Activated naive CD4-positive, alpha-beta T cell treated with anti-CD3 and anti-CD28 coated beads, Interleukin-2, amount 50 U/mL, for 72 hours (primary cell): ENCODE measurements around the gene SRPRB. TPM values are rescaled to one million over a fixed set of nuclear protein-coding genes. Genes with fewer than 3 reads are reported as not detected.

Source experiments
- ATAC-seq, 2 donors: fragments of 150-1000 bp; cut with Tn5 transposase; 2 replicates each; pipeline ENCODE4 v1.10.0; 2021; ENCODE audit warnings: mild to moderate bottlenecking in 2 of 2, moderate library complexity in 2 of 2
- DNase-seq, 2 donors: peaks; one replicate each; pipeline ENCODE4 v3.0.0; 2021 to 2022; ENCODE audit warnings: low spot score in 2 of 2
- H3K27ac Mint-ChIP-seq, 2 donors: one replicate each; pipeline ENCODE4 v1.8.0; 2022; ENCODE audit warnings: mild to moderate bottlenecking in 2 of 2, mixed read lengths in 2 of 2
- H3K36me3 Mint-ChIP-seq, 2 donors: one replicate each; pipeline ENCODE4 v1.8.0; 2022; ENCODE audit warnings: mixed read lengths in 2 of 2
- H3K9me3 Mint-ChIP-seq, 2 donors: one replicate each; pipeline ENCODE4 v1.8.0; 2022; ENCODE audit warnings: mixed read lengths in 2 of 2
- total RNA-seq, 2 donors: library from RNA; stranded (reverse); gene quantifications; one replicate each; pipeline ENCODE4 v1.2.3, GENCODE V29; 2022

The SRPRB gene
- total RNA-seq, 2 donors from 2014 or later: 30.6 to 50.1 TPM

- H3K27ac Mint-ChIP-seq: no peak overlapping the region
- ATAC-seq: no peak
- no peaks in the 10 kb centered on the region for H3K9me3 Mint-ChIP-seq
Observed at GRCh38 chr3:133866141-133866540, 60.5 kb downstream of the SRPRB start.

GRCh38 chr3:133868186-133868585 is 62.6 kb downstream of the SRPRB start:
- no peak overlapping the region for H3K27ac Mint-ChIP-seq
- no peak for ATAC-seq
- no peak for DNase-seq
- H3K9me3 Mint-ChIP-seq: no peaks in the 10 kb centered on the region
- H3K36me3 Mint-ChIP-seq: no peaks in the 10 kb centered on the region

More at GRCh38 chr3:133866141-133866540, 60.5 kb downstream of the SRPRB start:
- DNase-seq: no peak
- H3K36me3 Mint-ChIP-seq: no peaks in the 10 kb centered on the region

- Mint-ChIP-seq H3K36me3 (no peaks in the 10 kb centered on the region), H3K9me3 (no peaks in the 10 kb centered on the region), H3K27ac (no peak overlapping the region)
- ATAC-seq (no peak), DNase-seq (no peak)
Observed at GRCh38 chr3:133868758-133869475, 63.3 kb downstream of the SRPRB start.

- ATAC-seq: no peak
- Mint-ChIP-seq H3K9me3 (no peaks in the 10 kb centered on the region), H3K36me3 (no peaks in the 10 kb centered on the region), H3K27ac (peak overlapping the region in 1 of 2 donors; percentile 70)
- DNase-seq: no peak
Observed at GRCh38 chr3:133869586-133869985, 64.0 kb downstream of the SRPRB start.

- Mint-ChIP-seq H3K36me3 (no peaks in the 10 kb centered on the region), H3K27ac (no peak overlapping the region), H3K9me3 (no peaks in the 10 kb centered on the region)
- ATAC-seq (no peak), DNase-seq (no peak)
Observed at GRCh38 chr3:133870822-133871221, 65.2 kb downstream of the SRPRB start.

Other genes with a start within 250 kb of the SRPRB start
- 100 to 1,000 TPM; 195 to 200 TPM for gene CDV3, start 232.1 kb upstream of the SRPRB start, total RNA-seq
- 100 to 1,000 TPM; 110 to 112 TPM for gene TOPBP1, start 143.9 kb upstream of the SRPRB start, total RNA-seq
- under 1 TPM; 0.47 to 0.93 TPM for gene TF, start 59.4 kb upstream of the SRPRB start, total RNA-seq
- gene RAB6B, start 90.1 kb downstream of the SRPRB start, total RNA-seq: 1 to 10 TPM in 1 of 2 donors, under 1 TPM in 1; 0.16 to 2.2 TPM
- gene SLCO2A1, start 224.1 kb downstream of the SRPRB start, total RNA-seq: not detected